ENCODE results near the gene C5orf22. TPM values are rescaled to one million over a fixed set of nuclear protein-coding genes. Genes with fewer than 3 reads are reported as not detected.

Gene C5orf22
- total RNA-seq, 1 donor from 2014 or later: 60.8 TPM

DNA sequence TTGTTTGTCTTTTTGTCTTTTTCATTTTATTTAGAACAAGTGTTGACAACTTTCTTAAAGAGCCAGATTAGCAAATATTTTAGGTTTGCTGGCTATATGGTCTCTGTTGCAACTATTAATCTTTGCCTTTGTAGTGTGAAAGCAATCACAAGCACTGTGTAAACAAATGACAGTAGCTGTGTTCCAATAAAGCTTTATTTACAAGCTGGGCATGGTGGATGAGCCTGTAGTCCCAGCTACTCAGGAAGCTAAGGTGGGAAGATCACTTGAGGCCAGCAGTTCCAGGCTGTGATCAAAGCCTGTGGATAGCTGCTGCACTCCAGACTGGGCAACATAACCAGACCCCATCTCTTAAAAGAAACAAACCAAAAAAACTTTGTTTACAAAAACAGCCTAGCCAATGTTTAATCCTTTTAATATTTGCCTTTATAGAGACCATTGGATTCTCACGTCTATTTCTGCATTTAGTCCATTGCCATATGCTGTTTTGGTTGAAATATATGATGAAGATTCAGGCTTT, 2.5 kb downstream of the C5orf22 start:
- Histone ChIP-seq H3K27ac (no peak overlapping the region), H3K4me2 (no peak overlapping the region), H3K4me3 (no peak overlapping the region), H3K9me3 (ENCODE audit: low read depth) (no peaks in the 10 kb centered on the region), H3K36me3 (peaks cover 17% of the 10 kb centered on the region), H3F3A (ENCODE audit: low read depth) (peaks cover 6% of the 10 kb centered on the region), H4K20me1 (ENCODE audit: low read depth) (peaks cover 15% of the 10 kb centered on the region), H3K9ac (no peak overlapping the region), H2AFZ (replicated peaks) (no peak overlapping the region), H3K4me1 (peaks cover 14% of the 10 kb centered on the region), H3K27me3 (no peaks in the 10 kb centered on the region), H3K79me2 (ENCODE audit: low read depth) (peaks cover 51% of the 10 kb centered on the region)
- Mint-ChIP-seq H3K4me1 (peaks cover 35% of the 10 kb centered on the region), H3K27ac (no peak overlapping the region), H3K36me3 (peaks cover 15% of the 10 kb centered on the region), H3K4me3 (peak overlapping the region; percentile 97), H3K9me3 (no peaks in the 10 kb centered on the region), H3K27me3 (ENCODE audit: insufficient read depth, low read depth) (peaks cover 8% of the 10 kb centered on the region)
- no peak for DNase-seq (ENCODE audit: low spot score)
- TF ChIP-seq, protein P1, sequence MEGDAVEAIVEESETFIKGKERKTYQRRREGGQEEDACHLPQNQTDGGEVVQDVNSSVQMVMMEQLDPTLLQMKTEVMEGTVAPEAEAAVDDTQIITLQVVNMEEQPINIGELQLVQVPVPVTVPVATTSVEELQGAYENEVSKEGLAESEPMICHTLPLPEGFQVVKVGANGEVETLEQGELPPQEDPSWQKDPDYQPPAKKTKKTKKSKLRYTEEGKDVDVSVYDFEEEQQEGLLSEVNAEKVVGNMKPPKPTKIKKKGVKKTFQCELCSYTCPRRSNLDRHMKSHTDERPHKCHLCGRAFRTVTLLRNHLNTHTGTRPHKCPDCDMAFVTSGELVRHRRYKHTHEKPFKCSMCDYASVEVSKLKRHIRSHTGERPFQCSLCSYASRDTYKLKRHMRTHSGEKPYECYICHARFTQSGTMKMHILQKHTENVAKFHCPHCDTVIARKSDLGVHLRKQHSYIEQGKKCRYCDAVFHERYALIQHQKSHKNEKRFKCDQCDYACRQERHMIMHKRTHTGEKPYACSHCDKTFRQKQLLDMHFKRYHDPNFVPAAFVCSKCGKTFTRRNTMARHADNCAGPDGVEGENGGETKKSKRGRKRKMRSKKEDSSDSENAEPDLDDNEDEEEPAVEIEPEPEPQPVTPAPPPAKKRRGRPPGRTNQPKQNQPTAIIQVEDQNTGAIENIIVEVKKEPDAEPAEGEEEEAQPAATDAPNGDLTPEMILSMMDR (IDR thresholded peaks at IDR 0.05): no peak
- no peak for TF ChIP-seq EZH2phosphoT487 (IDR thresholded peaks at IDR 0.05)
- TF ChIP-seq EZH2 (IDR thresholded peaks at IDR 0.05): no peak

DNA sequence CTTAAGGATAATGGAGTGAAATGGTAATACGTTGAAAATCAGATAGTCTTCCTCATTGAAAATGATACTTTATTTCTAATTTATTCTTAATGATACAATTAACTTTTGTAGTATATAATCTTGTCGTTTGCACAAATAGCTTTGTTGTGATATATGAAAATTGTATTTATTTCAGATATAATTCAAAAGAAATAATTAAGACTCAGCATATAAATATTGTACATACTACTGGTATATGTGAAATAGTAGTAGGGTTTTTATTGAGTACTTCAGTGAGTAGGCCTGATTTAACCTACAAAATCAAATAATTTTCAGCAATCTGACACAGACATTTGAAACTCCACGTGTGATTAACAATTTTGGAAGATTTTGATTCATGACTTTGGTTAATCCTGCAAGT, 4.8 kb downstream of the C5orf22 start:
- Histone ChIP-seq H3K27ac (no peak overlapping the region), H3F3A (ENCODE audit: low read depth) (peaks cover 6% of the 10 kb centered on the region), H3K4me2 (no peak overlapping the region), H3K79me2 (ENCODE audit: low read depth) (peaks cover 28% of the 10 kb centered on the region), H3K9me3 (ENCODE audit: low read depth) (no peaks in the 10 kb centered on the region), H3K4me3 (no peak overlapping the region), H4K20me1 (ENCODE audit: low read depth) (peaks cover 15% of the 10 kb centered on the region), H3K9ac (no peak overlapping the region), H3K4me1 (peaks cover 8% of the 10 kb centered on the region), H3K27me3 (no peaks in the 10 kb centered on the region), H2AFZ (replicated peaks) (no peak overlapping the region), H3K36me3 (peaks cover 38% of the 10 kb centered on the region)
- H3K4me3 Mint-ChIP-seq: no peak overlapping the region
- H3K9me3 Mint-ChIP-seq: no peaks in the 10 kb centered on the region
- H3K27me3 Mint-ChIP-seq (ENCODE audit: insufficient read depth, low read depth): peaks cover 4% of the 10 kb centered on the region
- H3K36me3 Mint-ChIP-seq: peaks cover 22% of the 10 kb centered on the region
- TF ChIP-seq, protein P1 (IDR thresholded peaks at IDR 0.05): no peak
- TF ChIP-seq EZH2 (IDR thresholded peaks at IDR 0.05) (no peak), EZH2phosphoT487 (IDR thresholded peaks at IDR 0.05) (no peak)
- no peak for DNase-seq (ENCODE audit: low spot score)
- peaks cover 20% of the 10 kb centered on the region for H3K4me1 Mint-ChIP-seq
- no peak overlapping the region for H3K27ac Mint-ChIP-seq

DNA sequence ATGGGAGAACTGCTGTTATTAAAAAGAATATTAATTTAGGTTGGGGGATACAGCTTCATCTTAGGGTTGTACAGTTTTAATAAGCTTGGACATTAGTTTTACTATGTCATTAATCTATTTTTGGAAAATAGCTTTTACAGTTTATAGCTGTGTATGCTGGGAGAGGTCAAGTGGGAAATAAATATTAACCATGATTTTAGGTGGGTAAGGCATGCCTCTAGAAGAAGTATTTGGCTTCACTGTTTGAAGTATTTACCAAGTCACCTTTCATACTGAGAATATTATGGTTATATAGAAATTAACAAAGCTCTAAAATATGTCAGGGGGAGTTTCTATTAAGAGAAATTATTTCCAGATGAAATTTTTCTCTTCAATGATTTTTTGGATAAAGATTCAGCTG, 5.2 kb downstream of the C5orf22 start:
- Histone ChIP-seq H2AFZ (replicated peaks) (no peak overlapping the region), H3K9ac (no peak overlapping the region), H3K27ac (no peak overlapping the region), H3K36me3 (peaks cover 39% of the 10 kb centered on the region), H3K27me3 (no peaks in the 10 kb centered on the region), H4K20me1 (ENCODE audit: low read depth) (peaks cover 15% of the 10 kb centered on the region), H3F3A (ENCODE audit: low read depth) (peaks cover 4% of the 10 kb centered on the region), H3K4me3 (no peak overlapping the region), H3K4me1 (peaks cover 8% of the 10 kb centered on the region), H3K79me2 (ENCODE audit: low read depth) (peaks cover 27% of the 10 kb centered on the region), H3K9me3 (ENCODE audit: low read depth) (no peaks in the 10 kb centered on the region), H3K4me2 (no peak overlapping the region)
- Mint-ChIP-seq H3K36me3 (peaks cover 22% of the 10 kb centered on the region), H3K4me1 (peaks cover 20% of the 10 kb centered on the region), H3K27ac (no peak overlapping the region), H3K4me3 (no peak overlapping the region), H3K27me3 (ENCODE audit: insufficient read depth, low read depth) (peaks cover 1% of the 10 kb centered on the region), H3K9me3 (no peaks in the 10 kb centered on the region)
- DNase-seq (ENCODE audit: low spot score): no peak
- TF ChIP-seq, protein P1 (IDR thresholded peaks at IDR 0.05): no peak
- TF ChIP-seq EZH2phosphoT487 (IDR thresholded peaks at IDR 0.05) (no peak), EZH2 (IDR thresholded peaks at IDR 0.05) (no peak)
